AG04450 (cell line): Measurements from ENCODE around the gene ASB18. TPM values are rescaled to one million over a fixed set of nuclear protein-coding genes. Genes with fewer than 3 reads are reported as not detected.

Source experiments
- CTCF ChIA-PET: fragments of 300-600, 350-600 bp; formaldehyde crosslinking; extraction: SDS; loops from one replicate; lab custom pipeline; 2022; ENCODE audit warnings: antibody characterized with exemption, inconsistent platforms; lab: Charles Lee
- POLR2A ChIA-PET: fragments of 350-600 bp; formaldehyde crosslinking; extraction: SDS; loops from one replicate; lab custom pipeline; 2021; ENCODE audit warnings: antibody characterized with exemption, inconsistent platforms; lab: Yijun Ruan, JAX
- DNase-seq: peaks from one replicate; pipeline ENCODE4 v3.0.0-alpha.2; 2011; ENCODE audit warnings: low read depth, low spot score
- H3K27ac ChIP-seq: one replicate; pipeline ENCODE4 v1.5.1; 2012; ENCODE audit warnings: low read depth, low read length, control low read depth
- H3K27me3 ChIP-seq: one replicate; pipeline ENCODE4 v1.6.0; 2012; ENCODE audit warnings: low read length; ENCODE audit not compliant: control insufficient read depth, insufficient read depth
- H3K4me3 ChIP-seq: 2 replicates; pipeline ENCODE4 v1.5.1; 2011; ENCODE audit warnings: mild to moderate bottlenecking, low read depth, low read length, control low read depth
- H3K9me3 ChIP-seq: 2 replicates; pipeline ENCODE4 v1.5.1; 2012; ENCODE audit warnings: low read length; ENCODE audit not compliant: control insufficient read depth, insufficient read depth
- CTCF ChIP-seq: IDR thresholded peaks from 2 replicates; pipeline ENCODE4 v1.5.1; 2011; ENCODE audit warnings: low read depth, low read length, control low read depth, inconsistent platforms
- polyA plus RNA-seq: library from polyadenylated mRNA; depleted of rRNA; stranded (reverse); fragments of >200 nt; gene quantifications from 2 replicates; pipeline ENCODE4 v1.2.3, GENCODE V29; 2011

Gene ASB18
- polyA plus RNA-seq, 1 experiment, result not detected

- TF ChIP-seq CTCF, result no peak
- DNase-seq, result no peak
- Histone ChIP-seq H3K27ac (no peak overlapping the region), H3K27me3 (peaks cover 6% of the 10 kb centered on the region), H3K9me3 (no peaks in the 10 kb centered on the region; the same call in 1 of the 2 replicates), H3K4me3 (no peak overlapping the region)
- ChIA-PET POLR2A (no interaction called here), CTCF (no interaction called here)
These were observed 53.7 kb downstream of the ASB18 start for GRCh38 chr2:236210536-236210935.

GRCh38 chr2:236209996-236210395 is 54.2 kb downstream of the ASB18 start:
- ChIA-PET POLR2A (no interaction called here), CTCF (interaction anchor here (0.6 kb wide), 1 partner anchor 32 kb away, joined by 7 read pairs; no protein-coding TSS in a partner anchor)
- Histone ChIP-seq H3K27ac (no peak overlapping the region), H3K27me3 (peaks cover 6% of the 10 kb centered on the region), H3K9me3 (no peaks in the 10 kb centered on the region; the same call in 1 of the 2 replicates), H3K4me3 (no peak overlapping the region)
- no peak for DNase-seq
- no peak for TF ChIP-seq CTCF

GRCh38 chr2:236209535-236209934 is 54.7 kb downstream of the ASB18 start:
- TF ChIP-seq CTCF, result no peak

GRCh38 chr2:236208019-236208926 is 55.9 kb downstream of the ASB18 start:
- no peak for TF ChIP-seq CTCF
- Histone ChIP-seq H3K27me3 (peaks cover 2% of the 10 kb centered on the region), H3K4me3 (no peak overlapping the region), H3K9me3 (no peaks in the 10 kb centered on the region; the same call in 1 of the 2 replicates), H3K27ac (no peak overlapping the region)
- ChIA-PET CTCF (no interaction called here), POLR2A (no interaction called here)
- no peak for DNase-seq

More at GRCh38 chr2:236209535-236209934, 54.7 kb downstream of the ASB18 start:
- no peak for DNase-seq
- ChIA-PET POLR2A (no interaction called here), CTCF (interaction anchor here (0.6 kb wide), 1 partner anchor 31 kb away, joined by 7 read pairs; no protein-coding TSS in a partner anchor)
- H3K4me3 ChIP-seq, result no peak overlapping the region
- no peaks in the 10 kb centered on the region; the same call in 1 of the 2 replicates for H3K9me3 ChIP-seq
- no peak overlapping the region for H3K27ac ChIP-seq
- H3K27me3 ChIP-seq, result peaks cover 6% of the 10 kb centered on the region

- H3K27ac ChIP-seq, result no peak overlapping the region
- H3K9me3 ChIP-seq, result no peaks in the 10 kb centered on the region; the same call in 1 of the 2 replicates
- H3K4me3 ChIP-seq, result no peak overlapping the region
- CTCF ChIA-PET, result no interaction called here
- POLR2A ChIA-PET, result no interaction called here
- H3K27me3 ChIP-seq, result peaks cover 2% of the 10 kb centered on the region
- no peak for DNase-seq
- no peak for TF ChIP-seq CTCF
These were observed 56.7 kb downstream of the ASB18 start for GRCh38 chr2:236207472-236207871.
